Uterus (tissue), 2 donors: ENCODE results near the gene VANGL2.

Source experiments
- POLR2A ChIP-seq, 2 donors: fragments of 450-650 bp; IDR thresholded peaks; one replicate each; pipeline ENCODE4 v1.6.1; 2016; ENCODE audit warnings: antibody characterized with exemption in 2 of 2, mild to moderate bottlenecking in 1 of 2, moderate library complexity in 1 of 2
- TF ChIP-seq, protein P1 (sequence below), 4 experiments: fragments of 200-600 bp in 2 of 4; fragments of 450-650 bp in 2 of 4; sonication (generic) in 2 of 4; IDR thresholded peaks; one replicate each; pipeline ENCODE4 v1.5.1; 2016 to 2019; ENCODE audit warnings: antibody characterized with exemption in 4 of 4, mild to moderate bottlenecking in 2 of 4, moderate library complexity in 1 of 4

DNA sequence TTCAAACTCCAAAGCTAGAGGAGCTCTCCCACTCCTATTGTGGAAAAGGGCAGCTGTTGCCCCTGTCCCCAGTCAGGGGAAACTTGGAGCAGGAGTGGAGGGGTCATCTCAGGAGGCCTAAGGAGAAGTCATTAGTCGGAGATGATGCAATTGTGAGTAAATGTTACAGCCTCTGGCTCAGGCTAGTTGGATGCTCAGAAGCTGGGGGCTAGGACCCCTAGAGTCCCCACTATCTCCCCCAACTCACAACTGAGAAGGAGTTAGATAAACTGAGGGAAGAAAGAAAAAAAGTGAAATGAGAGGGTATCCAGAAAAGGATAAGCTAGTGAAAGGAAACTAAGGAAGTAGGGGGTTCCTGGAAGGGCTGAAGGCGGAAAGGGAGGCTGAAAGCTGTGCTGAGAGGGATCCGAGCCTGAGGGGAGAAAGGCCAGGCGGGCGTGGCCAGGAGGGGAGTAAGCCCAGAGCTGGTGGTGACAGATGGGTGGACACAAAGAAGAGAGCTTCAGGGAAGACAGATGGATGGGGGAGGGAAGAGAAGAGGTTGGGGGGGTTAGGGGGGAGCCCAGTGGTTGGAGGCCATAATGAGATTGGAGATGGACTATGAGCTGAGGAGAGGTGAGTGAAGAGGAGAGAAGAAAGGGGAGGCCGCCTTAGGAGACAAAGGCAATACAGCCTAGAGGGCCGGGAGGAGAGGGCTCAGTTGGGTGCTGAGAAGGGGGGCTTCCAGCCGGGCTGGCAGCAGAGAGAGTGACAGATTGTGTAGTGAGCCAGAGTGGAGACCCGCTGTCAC, 38.0 kb upstream of the VANGL2 start:
- TF ChIP-seq, protein P1, sequence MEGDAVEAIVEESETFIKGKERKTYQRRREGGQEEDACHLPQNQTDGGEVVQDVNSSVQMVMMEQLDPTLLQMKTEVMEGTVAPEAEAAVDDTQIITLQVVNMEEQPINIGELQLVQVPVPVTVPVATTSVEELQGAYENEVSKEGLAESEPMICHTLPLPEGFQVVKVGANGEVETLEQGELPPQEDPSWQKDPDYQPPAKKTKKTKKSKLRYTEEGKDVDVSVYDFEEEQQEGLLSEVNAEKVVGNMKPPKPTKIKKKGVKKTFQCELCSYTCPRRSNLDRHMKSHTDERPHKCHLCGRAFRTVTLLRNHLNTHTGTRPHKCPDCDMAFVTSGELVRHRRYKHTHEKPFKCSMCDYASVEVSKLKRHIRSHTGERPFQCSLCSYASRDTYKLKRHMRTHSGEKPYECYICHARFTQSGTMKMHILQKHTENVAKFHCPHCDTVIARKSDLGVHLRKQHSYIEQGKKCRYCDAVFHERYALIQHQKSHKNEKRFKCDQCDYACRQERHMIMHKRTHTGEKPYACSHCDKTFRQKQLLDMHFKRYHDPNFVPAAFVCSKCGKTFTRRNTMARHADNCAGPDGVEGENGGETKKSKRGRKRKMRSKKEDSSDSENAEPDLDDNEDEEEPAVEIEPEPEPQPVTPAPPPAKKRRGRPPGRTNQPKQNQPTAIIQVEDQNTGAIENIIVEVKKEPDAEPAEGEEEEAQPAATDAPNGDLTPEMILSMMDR (IDR thresholded peaks at IDR 0.05): no peak
- no peak for TF ChIP-seq POLR2A (IDR thresholded peaks at IDR 0.05)
